Neuronal stem cell (in vitro differentiated cells): ENCODE measurements around the gene KCNN4.

Source experiments
- DNase-seq: peaks from one replicate; pipeline ENCODE4 v3.0.0-alpha.2; 2013; ENCODE audit warnings: low spot score
- H2AFZ ChIP-seq: one replicate; pipeline ENCODE4 v1.6.1; 2013; ENCODE audit warnings: mild to moderate bottlenecking, low read length, inconsistent platforms
- H2AK5ac ChIP-seq: 2 replicates; pipeline ENCODE4 v1.6.1; 2013; ENCODE audit warnings: low read depth, mild to moderate bottlenecking, inconsistent platforms, low read length, moderate library complexity, mixed read lengths
- H2BK120ac ChIP-seq: 2 replicates; pipeline ENCODE4 v1.6.1; 2013; ENCODE audit warnings: low read depth, mild to moderate bottlenecking, inconsistent platforms, low read length, moderate library complexity, mixed read lengths
- H2BK12ac ChIP-seq: one replicate; pipeline ENCODE4 v1.6.1; 2013; ENCODE audit warnings: low read length, inconsistent platforms
- H2BK15ac ChIP-seq: 2 replicates; pipeline ENCODE4 v1.6.1; 2013; ENCODE audit warnings: mild to moderate bottlenecking, low read length, inconsistent platforms, mixed read lengths
- H2BK5ac ChIP-seq: one replicate; pipeline ENCODE4 v1.6.1; 2013; ENCODE audit warnings: inconsistent platforms, mild to moderate bottlenecking, low read length, moderate library complexity
- H3K14ac ChIP-seq: one replicate; pipeline ENCODE4 v1.6.1; 2013; ENCODE audit warnings: low read length, inconsistent platforms
- H3K18ac ChIP-seq: 2 replicates; pipeline ENCODE4 v1.6.1; 2013; ENCODE audit warnings: low read length, inconsistent platforms
- H3K23ac ChIP-seq: 2 replicates; pipeline ENCODE4 v1.6.1; 2013; ENCODE audit warnings: low read depth, mild to moderate bottlenecking, mixed read lengths, low read length, inconsistent platforms; ENCODE audit not compliant: poor library complexity
- H3K27ac ChIP-seq: replicated peaks from 3 replicates; pipeline ENCODE4 v1.5.1; 2013; ENCODE audit warnings: low read length, inconsistent platforms
- H3K27me3 ChIP-seq, 3 experiments: 2 replicates each; pipeline ENCODE4 v1.6.1; 2013; ENCODE audit warnings: low read length in 3 of 3, mild to moderate bottlenecking in 2 of 3, inconsistent platforms in 1 of 3, low read depth in 1 of 3, mixed read lengths in 1 of 3, moderate library complexity in 1 of 3; ENCODE audit not compliant: control insufficient read depth in 3 of 3, insufficient read depth in 3 of 3
- H3K36me3 ChIP-seq, 2 donors: replicated peaks in 1 of 2; 2 replicates each; pipeline ENCODE4 v1.6.1; 2013; ENCODE audit warnings: low read length in 2 of 2; ENCODE audit not compliant: control insufficient read depth in 2 of 2, insufficient read depth in 2 of 2
- H3K4ac ChIP-seq: 2 replicates; pipeline ENCODE4 v1.6.1; 2013; ENCODE audit warnings: inconsistent platforms, mild to moderate bottlenecking, low read length, moderate library complexity
- H3K4me1 ChIP-seq, 2 donors: 1 replicate in 1 of 2; 2 replicates in 1 of 2; pipeline ENCODE4 v1.6.1; 2013; ENCODE audit warnings: low read length in 2 of 2, low read depth in 1 of 2; ENCODE audit not compliant: control insufficient read depth in 2 of 2, insufficient read depth in 1 of 2
- H3K4me2 ChIP-seq: one replicate; pipeline ENCODE4 v1.6.1; 2013; ENCODE audit warnings: mild to moderate bottlenecking, low read length, inconsistent platforms; ENCODE audit not compliant: insufficient read depth, poor library complexity, severe bottlenecking
- H3K4me3 ChIP-seq, 2 donors: 2 replicates each; pipeline ENCODE4 v1.5.1; 2013; ENCODE audit warnings: low read length in 2 of 2, mild to moderate bottlenecking in 2 of 2, inconsistent platforms in 1 of 2, moderate library complexity in 1 of 2
- H3K79me1 ChIP-seq: one replicate; pipeline ENCODE4 v1.6.1; 2013; ENCODE audit warnings: low read depth, mild to moderate bottlenecking, inconsistent platforms, low read length, moderate library complexity
- H3K9ac ChIP-seq: one replicate; pipeline ENCODE4 v1.6.1; 2013; ENCODE audit warnings: mild to moderate bottlenecking, low read depth, low read length, inconsistent platforms; ENCODE audit not compliant: poor library complexity
- H3K9me3 ChIP-seq, 2 donors: replicated peaks in 1 of 2; 2 replicates each; pipeline versions ENCODE3 to v1.6.1; 2013; ENCODE audit warnings: low read length in 2 of 2, mild to moderate bottlenecking in 2 of 2, inconsistent platforms in 1 of 2, low read depth in 1 of 2, mixed read lengths in 1 of 2, moderate library complexity in 1 of 2; ENCODE audit not compliant: control insufficient read depth in 2 of 2, insufficient read depth in 1 of 2
- H4K8ac ChIP-seq: one replicate; pipeline ENCODE4 v1.6.1; 2013; ENCODE audit warnings: low read depth, mild to moderate bottlenecking, inconsistent platforms, low read length, moderate library complexity
- H4K91ac ChIP-seq: one replicate; pipeline ENCODE4 v1.6.1; 2013; ENCODE audit warnings: low read length, low read depth, mild to moderate bottlenecking, inconsistent platforms; ENCODE audit not compliant: poor library complexity
- WGBS, 2 donors: extraction: QIAGEN DNeasy Blood & Tissue Kit; methylation state at CpG; one replicate each; pipeline ENCODE4 v1.1.7; 2013; ENCODE audit warnings: missing lambda C conversion rate in 2 of 2, mixed read lengths in 1 of 2; ENCODE audit not compliant: insufficient read length in 2 of 2, insufficient replicate concordance in 1 of 2; ENCODE audit errors: extremely low coverage in 2 of 2; 5-methylcytosine and 5-hydroxymethylcytosine counted together

Gene KCNN4

DNA sequence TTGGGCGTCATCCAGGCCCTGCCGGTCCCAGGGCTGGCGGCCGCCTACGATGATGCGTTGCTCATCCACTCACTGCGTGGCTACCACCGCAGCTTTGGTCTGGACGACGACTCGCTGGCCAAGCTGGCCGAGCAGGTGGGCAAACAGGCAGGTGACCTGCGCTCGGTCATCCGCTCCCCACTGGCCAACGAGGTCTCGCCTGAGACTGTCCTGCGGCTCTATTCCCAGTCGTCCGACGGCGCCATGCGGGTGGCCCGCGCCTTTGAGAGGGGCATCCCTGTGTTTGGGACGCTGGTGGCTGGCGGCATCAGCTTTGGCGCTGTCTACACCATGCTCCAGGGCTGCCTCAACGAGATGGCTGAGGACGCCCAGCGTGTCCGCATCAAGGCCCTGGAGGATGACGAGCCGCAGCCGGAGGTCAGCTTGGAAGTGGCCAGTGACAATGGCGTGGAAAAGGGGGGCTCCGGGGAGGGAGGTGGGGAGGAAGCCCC is 61.4 kb downstream of the KCNN4 start:
- DNase-seq: no peak
- peak overlapping the region; percentile 84 for H2BK12ac ChIP-seq
- no peak overlapping the region for H3K27ac ChIP-seq
- peak overlapping the region; percentile 24 for H2BK5ac ChIP-seq
- H3K23ac ChIP-seq: peak overlapping the region; percentile 80
- H3K9me3 ChIP-seq: no peaks in the 10 kb centered on the region
- no CpG with 5 or more reads among the region's 37 CpGs for WGBS, 2 donors
- peak overlapping the region; percentile 11 for H3K4me2 ChIP-seq
- no peaks in the 10 kb centered on the region for H3K79me1 ChIP-seq
- peak overlapping the region; percentile 44 for H3K9ac ChIP-seq
- no peak overlapping the region for H2AFZ ChIP-seq
- H3K18ac ChIP-seq: peak overlapping the region; percentile 44
- H2BK120ac ChIP-seq: peak overlapping the region; percentile 81
- peak overlapping the region; percentile 59 for H3K14ac ChIP-seq
- H3K4me3 ChIP-seq: no peak overlapping the region
- H4K91ac ChIP-seq: peak overlapping the region; percentile 85
- no peaks in the 10 kb centered on the region for H3K27me3 ChIP-seq
- H3K4me1 ChIP-seq: peaks cover 0 to 8% of the 10 kb centered on the region in 2 donors
- peak overlapping the region; percentile 93 for H3K4ac ChIP-seq
- peak overlapping the region; percentile 85 for H2BK15ac ChIP-seq
- H4K8ac ChIP-seq: peak overlapping the region; percentile 82
- no peaks in the 10 kb centered on the region for H3K36me3 ChIP-seq
- peak overlapping the region; percentile 96 for H2AK5ac ChIP-seq

DNA sequence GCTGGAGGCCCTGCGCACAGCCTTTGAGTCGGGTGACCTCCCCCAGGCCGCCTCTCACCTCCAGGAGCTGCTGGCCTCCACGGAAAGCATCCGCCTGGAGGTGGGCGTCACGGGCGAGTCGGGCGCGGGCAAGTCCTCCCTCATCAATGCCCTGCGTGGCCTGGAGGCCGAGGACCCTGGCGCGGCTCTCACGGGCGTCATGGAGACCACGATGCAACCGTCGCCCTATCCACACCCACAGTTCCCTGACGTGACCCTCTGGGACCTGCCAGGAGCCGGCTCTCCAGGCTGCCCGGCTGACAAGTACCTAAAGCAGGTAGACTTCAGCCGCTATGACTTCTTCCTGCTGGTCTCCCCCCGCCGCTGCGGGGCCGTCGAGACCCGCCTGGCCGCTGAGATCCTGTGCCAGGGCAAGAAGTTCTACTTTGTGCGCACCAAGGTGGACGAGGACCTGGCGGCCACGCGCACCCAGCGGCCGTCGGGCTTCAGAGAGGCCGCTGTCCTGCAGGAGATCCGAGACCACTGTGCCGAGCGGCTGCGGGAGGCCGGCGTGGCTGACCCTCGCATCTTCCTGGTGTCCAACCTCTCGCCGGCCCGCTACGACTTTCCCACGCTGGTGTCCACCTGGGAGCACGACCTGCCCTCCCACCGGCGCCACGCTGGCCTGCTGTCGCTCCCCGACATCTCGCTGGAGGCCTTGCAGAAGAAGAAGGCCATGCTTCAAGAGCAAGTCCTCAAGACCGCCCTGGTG is 62.0 kb downstream of the KCNN4 start:
- H3K23ac ChIP-seq: peak overlapping the region; percentile 80
- H3K4me1 ChIP-seq: peaks cover 0 to 8% of the 10 kb centered on the region in 2 donors
- peak overlapping the region; percentile 85 for H2BK15ac ChIP-seq
- H3K36me3 ChIP-seq: no peaks in the 10 kb centered on the region
- H2BK120ac ChIP-seq: peak overlapping the region; percentile 81
- peak overlapping the region; percentile 24 for H2BK5ac ChIP-seq
- H3K4ac ChIP-seq: peak overlapping the region; percentile 93
- H3K14ac ChIP-seq: peak overlapping the region; percentile 59
- no peak overlapping the region for H2AFZ ChIP-seq
- H3K4me2 ChIP-seq: no peak overlapping the region
- peak overlapping the region; percentile 44 for H3K9ac ChIP-seq
- H3K18ac ChIP-seq: peak overlapping the region; percentile 80
- H4K8ac ChIP-seq: peak overlapping the region; percentile 82
- no peak for DNase-seq
- H3K79me1 ChIP-seq: no peaks in the 10 kb centered on the region
- WGBS, 2 donors: no CpG with 5 or more reads among the region's 60 CpGs
- no peak overlapping the region for H3K4me3 ChIP-seq
- peak overlapping the region; percentile 84 for H2BK12ac ChIP-seq
- no peak overlapping the region for H3K27ac ChIP-seq
- H3K27me3 ChIP-seq: no peaks in the 10 kb centered on the region
- peak overlapping the region; percentile 96 for H2AK5ac ChIP-seq
- H3K9me3 ChIP-seq: no peaks in the 10 kb centered on the region
- peak overlapping the region; percentile 85 for H4K91ac ChIP-seq
